ENCODE data around the gene UBE2L6.

Gene UBE2L6

DNA sequence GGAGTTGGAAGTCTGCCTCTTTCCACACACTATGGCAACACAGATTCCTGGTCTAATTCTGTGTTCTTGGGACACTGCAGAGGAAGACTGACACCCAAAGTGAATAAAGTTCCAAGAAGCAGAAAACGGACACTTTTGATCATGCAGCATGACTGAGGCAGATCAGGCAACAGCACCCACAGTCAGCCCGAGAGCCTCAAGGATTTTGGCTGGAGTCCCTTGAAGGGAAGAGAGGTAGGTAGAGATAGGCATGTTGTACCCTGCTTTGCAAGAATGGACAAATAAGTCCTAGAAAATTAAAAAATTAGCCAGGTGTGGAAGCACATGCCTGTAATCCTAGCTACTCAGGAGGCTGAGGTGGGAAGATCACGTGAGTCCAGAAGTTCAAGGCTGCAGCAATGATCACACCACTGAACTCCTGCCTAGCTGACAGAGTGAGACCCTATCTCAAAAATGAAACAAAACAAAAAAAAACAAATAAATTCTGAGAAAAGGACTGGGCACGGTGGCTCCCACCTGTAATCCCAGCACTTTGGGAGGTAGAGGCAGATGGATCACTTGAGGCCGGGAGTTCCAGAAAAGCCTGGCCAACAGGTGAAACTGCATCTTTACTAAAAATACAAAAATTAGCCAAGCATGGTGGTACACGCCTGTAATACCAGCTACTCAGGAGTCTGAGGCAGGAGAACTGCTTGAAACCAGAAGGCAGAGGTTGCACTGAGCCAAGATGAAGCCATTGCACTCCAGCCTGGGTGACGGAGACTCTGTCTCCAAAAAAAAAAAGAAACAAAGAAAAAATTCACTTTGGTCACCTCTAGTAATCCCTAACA, 58.9 kb downstream of the UBE2L6 start:
- Histone ChIP-seq H3K27ac (ENCODE audit: low read depth, low read length) (no peak overlapping the region), H2AFZ (ENCODE audit: low read depth, low read length, severe bottlenecking) (no peak overlapping the region), H3K9me3 (ENCODE audit: insufficient read depth, low read length) (no peaks in the 10 kb centered on the region), H3K9me2 (replicated peaks; ENCODE audit: insufficient read depth, low read length) (no peaks in the 10 kb centered on the region), H3K27me3 (ENCODE audit: low read length) (no peaks in the 10 kb centered on the region), H3K4me2 (ENCODE audit: low read depth, low read length, poor library complexity, severe bottlenecking) (no peak overlapping the region), H3K4me3 (ENCODE audit: insufficient read depth, low read length, poor library complexity, severe bottlenecking) (no peak overlapping the region), H3K79me2 (ENCODE audit: insufficient read depth, low read length) (peaks cover 32% of the 10 kb centered on the region), H4K20me1 (ENCODE audit: low read depth, low read length) (no peaks in the 10 kb centered on the region), H3F3A (ENCODE audit: insufficient read depth) (peaks cover 5% of the 10 kb centered on the region), H3K9ac (ENCODE audit: low read length) (no peak overlapping the region), H3K36me3 (ENCODE audit: low read length) (0 out of 2 replicates have a peak, but pooled peaks cover 3% of the 10 kb centered on the region)
- TF ChIP-seq, protein P1, sequence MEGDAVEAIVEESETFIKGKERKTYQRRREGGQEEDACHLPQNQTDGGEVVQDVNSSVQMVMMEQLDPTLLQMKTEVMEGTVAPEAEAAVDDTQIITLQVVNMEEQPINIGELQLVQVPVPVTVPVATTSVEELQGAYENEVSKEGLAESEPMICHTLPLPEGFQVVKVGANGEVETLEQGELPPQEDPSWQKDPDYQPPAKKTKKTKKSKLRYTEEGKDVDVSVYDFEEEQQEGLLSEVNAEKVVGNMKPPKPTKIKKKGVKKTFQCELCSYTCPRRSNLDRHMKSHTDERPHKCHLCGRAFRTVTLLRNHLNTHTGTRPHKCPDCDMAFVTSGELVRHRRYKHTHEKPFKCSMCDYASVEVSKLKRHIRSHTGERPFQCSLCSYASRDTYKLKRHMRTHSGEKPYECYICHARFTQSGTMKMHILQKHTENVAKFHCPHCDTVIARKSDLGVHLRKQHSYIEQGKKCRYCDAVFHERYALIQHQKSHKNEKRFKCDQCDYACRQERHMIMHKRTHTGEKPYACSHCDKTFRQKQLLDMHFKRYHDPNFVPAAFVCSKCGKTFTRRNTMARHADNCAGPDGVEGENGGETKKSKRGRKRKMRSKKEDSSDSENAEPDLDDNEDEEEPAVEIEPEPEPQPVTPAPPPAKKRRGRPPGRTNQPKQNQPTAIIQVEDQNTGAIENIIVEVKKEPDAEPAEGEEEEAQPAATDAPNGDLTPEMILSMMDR (IDR thresholded peaks at IDR 0.05; ENCODE audit: insufficient read depth, low read length, poor library complexity, severe bottlenecking) = no peak
- TF ChIP-seq EZH2phosphoT487 (conservative IDR thresholded peaks at IDR 0.05; ENCODE audit: low read length) = no peak

DNA sequence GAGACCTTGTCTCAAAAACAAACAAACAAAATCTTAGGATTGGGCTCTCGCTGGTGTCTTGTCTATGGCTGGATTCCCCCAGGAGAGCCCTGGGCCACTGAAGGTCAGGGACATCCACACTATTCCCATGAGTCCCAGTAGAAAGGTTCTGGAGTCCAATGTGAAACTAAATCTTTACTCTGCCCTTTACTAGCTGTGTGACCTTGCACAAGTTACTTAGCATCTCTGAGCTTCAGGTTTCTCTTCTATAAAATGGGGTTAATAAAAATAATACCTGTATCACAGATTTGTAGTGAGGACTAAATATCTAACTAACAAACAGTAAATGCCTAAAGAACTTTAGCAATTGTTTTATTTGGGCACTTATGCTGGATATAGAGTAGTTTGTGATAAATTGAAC, 61.0 kb downstream of the UBE2L6 start:
- Histone ChIP-seq H4K20me1 (ENCODE audit: low read depth, low read length) (no peaks in the 10 kb centered on the region), H3F3A (ENCODE audit: insufficient read depth) (peaks cover 2% of the 10 kb centered on the region), H3K9me2 (replicated peaks; ENCODE audit: insufficient read depth, low read length) (no peaks in the 10 kb centered on the region), H3K9me3 (ENCODE audit: insufficient read depth, low read length) (no peaks in the 10 kb centered on the region), H3K36me3 (ENCODE audit: low read length) (0 out of 2 replicates have a peak, but pooled peaks cover 3% of the 10 kb centered on the region), H3K79me2 (ENCODE audit: insufficient read depth, low read length) (peaks cover 30% of the 10 kb centered on the region; the same call in 1 of the 2 replicates), H3K27me3 (ENCODE audit: low read length) (no peaks in the 10 kb centered on the region), H3K9ac (ENCODE audit: low read length) (no peak overlapping the region), H2AFZ (ENCODE audit: low read depth, low read length, severe bottlenecking) (no peak overlapping the region), H3K27ac (ENCODE audit: low read depth, low read length) (no peak overlapping the region), H3K4me2 (ENCODE audit: low read depth, low read length, poor library complexity, severe bottlenecking) (no peak overlapping the region), H3K4me3 (ENCODE audit: insufficient read depth, low read length, poor library complexity, severe bottlenecking) (no peak overlapping the region)
- no peak for TF ChIP-seq EZH2phosphoT487 (conservative IDR thresholded peaks at IDR 0.05; ENCODE audit: low read length)
- TF ChIP-seq, protein P1 (IDR thresholded peaks at IDR 0.05; ENCODE audit: insufficient read depth, low read length, poor library complexity, severe bottlenecking) = no peak

DNA sequence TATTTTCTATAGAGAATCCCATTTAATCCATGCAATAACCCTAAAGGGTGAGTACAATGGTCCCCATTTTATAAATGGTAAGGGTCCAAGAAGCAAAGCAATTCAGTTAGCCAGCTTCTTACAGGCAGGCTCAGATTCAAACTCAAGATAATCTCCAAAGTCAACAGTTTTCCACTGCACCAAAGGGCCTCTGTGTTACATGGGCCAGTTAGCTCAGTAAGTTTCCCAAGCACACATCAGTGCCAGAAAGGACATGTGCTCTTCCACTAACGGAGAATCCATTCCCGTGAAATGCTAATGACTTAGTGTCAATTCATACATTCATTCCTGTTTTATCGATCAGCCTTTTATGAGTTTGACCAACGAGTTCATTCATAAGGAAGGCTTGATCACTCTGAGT, 63.0 kb downstream of the UBE2L6 start:
- Histone ChIP-seq H3K4me3 (ENCODE audit: insufficient read depth, low read length, poor library complexity, severe bottlenecking) (no peak overlapping the region), H3K9me2 (replicated peaks; ENCODE audit: insufficient read depth, low read length) (no peaks in the 10 kb centered on the region), H3K4me2 (ENCODE audit: low read depth, low read length, poor library complexity, severe bottlenecking) (no peak overlapping the region), H2AFZ (ENCODE audit: low read depth, low read length, severe bottlenecking) (no peak overlapping the region), H4K20me1 (ENCODE audit: low read depth, low read length) (no peaks in the 10 kb centered on the region), H3K27me3 (ENCODE audit: low read length) (no peaks in the 10 kb centered on the region), H3K36me3 (ENCODE audit: low read length) (0 out of 2 replicates have a peak, but pooled peaks cover 3% of the 10 kb centered on the region), H3K9me3 (ENCODE audit: insufficient read depth, low read length) (no peaks in the 10 kb centered on the region), H3K27ac (ENCODE audit: low read depth, low read length) (no peak overlapping the region), H3K79me2 (ENCODE audit: insufficient read depth, low read length) (peaks cover 30% of the 10 kb centered on the region; the same call in 1 of the 2 replicates), H3F3A (ENCODE audit: insufficient read depth) (no peaks in the 10 kb centered on the region), H3K9ac (ENCODE audit: low read length) (no peak overlapping the region)
- no peak for TF ChIP-seq EZH2phosphoT487 (conservative IDR thresholded peaks at IDR 0.05; ENCODE audit: low read length)
- TF ChIP-seq, protein P1 (IDR thresholded peaks at IDR 0.05; ENCODE audit: insufficient read depth, low read length, poor library complexity, severe bottlenecking) = no peak
